GM12878 (cell line): ENCODE data around the gene MPZL3. TPM values are rescaled to one million over a fixed set of nuclear protein-coding genes. Genes with fewer than 3 reads are reported as not detected.
A peak's percentile ranks its signal among the peaks of the same experiment; 100 is the strongest.

ENCODE experiments used
- ATAC-seq: fragments of 200-7000 bp; cut with Tn5 transposase; 3 replicates; pipeline ENCODE4 v1.9.1; 2020; ENCODE audit warnings: mild to moderate bottlenecking, moderate library complexity
- BruUV-seq: library from RNA; stranded (reverse); fragments of 400-500 nt; replicated peaks from 2 replicates; lab custom pipeline; 2021; lab: Mats Ljungman, UMichigan
- CTCF ChIA-PET: fragments of 300-600 bp; sonication (Branson Sonifier 250); formaldehyde crosslinking; extraction: SDS; loops from one replicate; lab custom pipeline; 2021; ENCODE audit warnings: inconsistent platforms; lab: Yijun Ruan, JAX
- POLR2A ChIA-PET: fragments of 350-600 bp; formaldehyde crosslinking; extraction: SDS; loops from one replicate; lab custom pipeline; 2021; ENCODE audit warnings: inconsistent platforms; lab: Charles Lee
- RAD21 ChIA-PET: fragments of 300-600 bp; sonication (Branson Sonifier 250); formaldehyde crosslinking; loops from one replicate; lab custom pipeline; 2023; ENCODE audit warnings: antibody characterized with exemption; ENCODE audit not compliant: unreplicated experiment; lab: Charles Lee
- SMC1A ChIA-PET: fragments of 300-600 bp; sonication (Branson Sonifier 250); formaldehyde crosslinking; loops from one replicate; lab custom pipeline; 2023; ENCODE audit not compliant: unreplicated experiment, uncharacterized antibody; lab: Charles Lee
- DNase-seq: peaks from one replicate; pipeline ENCODE4 v3.0.0-alpha.2; 2011; ENCODE audit warnings: low read depth, low spot score
- FAIRE-seq: peaks from 3 replicates; lab custom pipeline; 2011; peaks lifted over from hg19 to GRCh38; lab: Jason Lieb, UNC
- H2AFZ ChIP-seq: 2 replicates; pipeline ENCODE4 v1.6.0; 2011; ENCODE audit warnings: low read depth, low read length, control low read depth; ENCODE audit not compliant: control insufficient read depth
- H3K27ac ChIP-seq: 2 replicates; pipeline ENCODE4 v1.5.1; 2011; ENCODE audit warnings: control low read depth; ENCODE audit not compliant: control insufficient read depth, insufficient read depth
- H3K27me3 ChIP-seq, 2 experiments: replicated peaks in 1 of 2; 2 replicates each; pipeline versions ENCODE4 v1.6.0 to v1.6.1; 2011; ENCODE audit warnings: low read length in 1 of 2; ENCODE audit not compliant: control insufficient read depth in 2 of 2, insufficient read depth in 2 of 2
- H3K36me3 ChIP-seq, 2 experiments: 2 replicates each; pipeline ENCODE4 v1.5.1; 2011; ENCODE audit warnings: low read length in 1 of 2; ENCODE audit not compliant: control insufficient read depth in 2 of 2, insufficient read depth in 2 of 2
- H3K4me1 ChIP-seq: 2 replicates; pipeline ENCODE4 v1.6.1; 2011; ENCODE audit warnings: mild to moderate bottlenecking, low read length, moderate library complexity, mixed read lengths; ENCODE audit not compliant: control insufficient read depth, insufficient read depth
- H3K4me2 ChIP-seq: 2 replicates; pipeline ENCODE4 v1.6.0; 2011; ENCODE audit warnings: control low read depth; ENCODE audit not compliant: control insufficient read depth, insufficient read depth
- H3K4me3 ChIP-seq: fragments of 200-600 bp; sonication (generic); 2 replicates; pipeline ENCODE4 v1.5.1; 2016
- H3K79me2 ChIP-seq: 2 replicates; pipeline ENCODE4 v1.6.0; 2011; ENCODE audit warnings: low read length; ENCODE audit not compliant: control insufficient read depth, insufficient read depth
- H3K9ac ChIP-seq: 2 replicates; pipeline ENCODE4 v1.8.0; 2011; ENCODE audit warnings: low read length, control low read depth, mixed read lengths; ENCODE audit not compliant: control insufficient read depth, insufficient read depth
- H3K9me3 ChIP-seq: replicated peaks from 3 replicates; pipeline ENCODE4 v1.5.1; 2011; ENCODE audit warnings: mild to moderate bottlenecking, low read length; ENCODE audit not compliant: control insufficient read depth, insufficient read depth
- H4K20me1 ChIP-seq: 2 replicates; pipeline ENCODE4 v1.6.0; 2011; ENCODE audit not compliant: control insufficient read depth, insufficient read depth
- BCL3 ChIP-seq: IDR thresholded peaks from 2 replicates; pipeline ENCODE4 v1.6.1; 2011; ENCODE audit warnings: borderline replicate concordance, low read depth, mild to moderate bottlenecking, moderate library complexity, low read length; ENCODE audit not compliant: insufficient read depth, poor library complexity, severe bottlenecking
- CBFB ChIP-seq: IDR thresholded peaks from 2 replicates; pipeline ENCODE4 v1.6.1; 2016; ENCODE audit warnings: antibody characterized with exemption, low read depth
- CBX3 ChIP-seq: fragments of 200-600 bp; sonication (generic); IDR thresholded peaks from 2 replicates; pipeline ENCODE4 v1.6.1; 2016; ENCODE audit warnings: low read depth, borderline replicate concordance
- CBX5 ChIP-seq: sonication (generic); IDR thresholded peaks from 2 replicates; pipeline ENCODE4 v1.6.1; 2016; ENCODE audit warnings: low read depth, moderate library complexity, mild to moderate bottlenecking, inconsistent platforms
- CHD1 ChIP-seq: IDR thresholded peaks from 2 replicates; pipeline ENCODE4 v1.6.1; 2012; ENCODE audit warnings: low read depth, low read length, improper control_type of control experiment
- FOXK2 ChIP-seq: fragments of 450-650 bp; IDR thresholded peaks from 2 replicates; pipeline ENCODE4 v1.6.1; 2017; ENCODE audit warnings: mild to moderate bottlenecking, moderate library complexity
- IRF4 ChIP-seq: IDR thresholded peaks from 2 replicates; pipeline ENCODE4 v1.6.1; 2011; ENCODE audit warnings: low read depth, low read length
- MLLT1 ChIP-seq: fragments of 450-650 bp; IDR thresholded peaks from 2 replicates; pipeline ENCODE4 v1.6.1; 2016; ENCODE audit warnings: mild to moderate bottlenecking
- PRDM15 ChIP-seq: fragments of 450-650 bp; formaldehyde crosslinking; IDR thresholded peaks from 2 replicates; pipeline ENCODE4 v1.4.0; 2020; ENCODE audit warnings: mild to moderate bottlenecking, moderate library complexity
- SKIL ChIP-seq: fragments of 450-650 bp; IDR thresholded peaks from 2 replicates; pipeline ENCODE4 v1.6.1; 2017; ENCODE audit warnings: mild to moderate bottlenecking, low read depth, inconsistent platforms; ENCODE audit not compliant: poor library complexity, severe bottlenecking
- SREBF1 ChIP-seq: IDR thresholded peaks from 2 replicates; pipeline ENCODE4 v1.6.1; 2012; ENCODE audit warnings: mild to moderate bottlenecking, low read length
- TCF7 ChIP-seq: IDR thresholded peaks from 2 replicates; pipeline ENCODE4 v1.6.1; 2014; ENCODE audit warnings: antibody characterized with exemption, borderline replicate concordance
- ZNF217 ChIP-seq: fragments of 450-650 bp; IDR thresholded peaks from 2 replicates; pipeline ENCODE4 v1.6.1; 2017; ENCODE audit warnings: antibody characterized with exemption, mild to moderate bottlenecking
- ZNF24 ChIP-seq: fragments of 450-650 bp; IDR thresholded peaks from 2 replicates; pipeline ENCODE4 v1.6.1; 2017; ENCODE audit warnings: antibody characterized with exemption, mild to moderate bottlenecking
- WGBS: methylation state at CpG from one replicate; pipeline ENCODE4 v1.1.6; 2016; ENCODE audit warnings: low lambda C conversion rate; ENCODE audit not compliant: insufficient replicate concordance, insufficient coverage; ENCODE audit errors: missing lambda C conversion rate; 5-methylcytosine and 5-hydroxymethylcytosine counted together
- in situ Hi-C: fragments of 300-500 bp; cut with MboI; formaldehyde crosslinking; loops from 9 replicates; pipeline ENCODE4 v1.14.3; 2018; ENCODE audit warnings: mixed read lengths
- intact Hi-C: fragments of 100-400 bp; cut with micrococcal nuclease; formaldehyde crosslinking; loops from one replicate; pipeline ENCODE4 v1.14.2; 2022; ENCODE audit not compliant: unreplicated experiment
- polyA plus RNA-seq, 11 experiments: library from polyadenylated mRNA; depleted of rRNA in 4 of 11; unstranded in 6 of 11; stranded (reverse) in 5 of 11; fragments of >200 nt; fragmentation: Nextera tagmentation in 4 of 11; fragmentation: Illumina TruSeq in 1 of 11; extraction: Ambion mirVana in 4 of 11; extraction: Trizol in 1 of 11; gene quantifications; 1 replicate in 1 of 11; 2 replicates in 10 of 11; pipeline versions ENCODE4 v1.2.1 to v1.2.3, GENCODE V29; 2011 to 2016; ENCODE audit warnings: inconsistent platforms in 2 of 11, missing spikeins in 2 of 11, low read depth in 1 of 11
- total RNA-seq, 4 experiments: library from RNA; depleted of rRNA in 3 of 4; stranded (reverse); fragments of >200 nt in 3 of 4; fragmentation: Illumina TruSeq in 1 of 4; extraction: Trizol in 1 of 4; gene quantifications; 2 replicates each; pipeline versions ENCODE4 v1.2.1 to v1.2.3, GENCODE V29; 2013 to 2021

Gene MPZL3
- total and polyA plus RNA-seq, 10 of the 15 experiments (the other 5 are each of a cell fraction or from before 2014, with no cell fraction given): 2.1 to 7.5 (median 6.2) TPM

GRCh38 chr11:118263695-118264568 lies 11.8 kb upstream of the MPZL3 start, which contains the start of gene MPZL2:
Gene MPZL2, minus strand, starts transcription at chr11:118264297. Its CDS starts 144 bp downstream, at chr11:118264153.
- ChIA-PET CTCF (interaction anchor here (0.6 to 5.3 kb wide), 7 partner anchors 11 to 92 kb away, joined by 3 to 35 read pairs (median 4); partner anchors contain the start of gene MPZL3), RAD21 (interaction anchor here (1.4 to 2.0 kb wide), 3 partner anchors 14 to 66 kb away, joined by 3 to 10 read pairs (median 5); no protein-coding TSS in a partner anchor), POLR2A (interaction anchor here (1.1 to 1.3 kb wide), 2 partner anchors 21 to 23 kb away, joined by 3 read pairs; no protein-coding TSS in a partner anchor), SMC1A (interaction anchor here (0.7 to 10.2 kb wide), 9 partner anchors 14 to 107 kb away, joined by 3 to 56 read pairs (median 4); no protein-coding TSS in a partner anchor)
- H3K4me1 ChIP-seq: peaks cover 9% of the 10 kb centered on the region
- peak within 1 kb of the TSS; percentile 69 for H3K4me2 ChIP-seq
- BruUV-seq: no TSS peak
- no peak within 1 kb of the TSS for H3K9ac ChIP-seq
- H3K4me3 ChIP-seq: no peak within 1 kb of the TSS
- in situ Hi-C loops: no loop called here
- FAIRE-seq (no peak), DNase-seq (no peak), ATAC-seq (peak; percentile 70)
- intact Hi-C loops: no loop called here
- no peaks in the 10 kb centered on the region for H3K36me3 ChIP-seq
- H3K27ac ChIP-seq: no peak within 1 kb of the TSS
- H2AFZ ChIP-seq: peak within 1 kb of the TSS; percentile 20
- peaks cover 0 to 13% of the 10 kb centered on the region in 2 experiments; a peak in 1 of 4 replicates for H3K27me3 ChIP-seq
- no peaks in the 10 kb centered on the region for H3K79me2 ChIP-seq
- no peaks in the 10 kb centered on the region for H4K20me1 ChIP-seq
- 10% methylated on average over 19 of the region's 19 CpGs for WGBS
- no peaks in the 10 kb centered on the region; the same call in 2 of the 3 replicates for H3K9me3 ChIP-seq
- no peak for TF ChIP-seq CBX3
- TF ChIP-seq ZNF217: no peak
- no peak for TF ChIP-seq CBX5
- TF ChIP-seq ZNF24: no peak
- TF ChIP-seq IRF4: no peak
- no peak for TF ChIP-seq BCL3
- TF ChIP-seq CHD1: no peak
- no peak for TF ChIP-seq SKIL
- no peak for TF ChIP-seq SREBF1
- no peak for TF ChIP-seq TCF7
- no peak for TF ChIP-seq MLLT1
- no peak for TF ChIP-seq FOXK2
- TF ChIP-seq PRDM15: no peak
- no peak for TF ChIP-seq CBFB
